ENCODE results near the gene RIPOR2.

RIPOR2 gene

DNA sequence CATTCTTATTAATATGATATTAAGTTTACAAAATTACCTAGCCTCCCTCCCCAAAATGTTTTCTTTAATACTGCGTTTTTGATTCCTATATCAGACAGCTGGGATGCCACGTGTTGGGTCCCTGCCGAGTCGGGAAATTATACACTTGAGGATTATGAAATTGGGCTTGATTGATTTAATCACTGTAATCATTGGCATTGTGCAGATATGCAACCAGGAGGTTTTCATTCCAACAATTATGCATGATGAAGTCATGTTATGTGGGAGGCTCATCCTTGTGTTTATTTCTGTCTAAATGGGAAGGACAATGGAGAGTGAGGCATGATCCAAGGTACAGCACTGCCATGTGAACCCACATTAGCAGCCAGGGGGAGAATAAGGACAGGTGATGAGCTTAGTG is 30.6 kb upstream of the RIPOR2 start:
- POLR2A ChIA-PET, result no interaction called here
- Histone ChIP-seq H3K4me1 (ENCODE audit: control insufficient read depth, insufficient read depth, low read length) (no peaks in the 10 kb centered on the region; the same call in 1 of the 2 replicates), H3K27ac (ENCODE audit: extremely low read depth, low read depth, low read length) (no peak overlapping the region), H3K36me3 (ENCODE audit: control insufficient read depth in 2 of 2, insufficient read depth in 1 of 2, low read length in 2 of 2) (no peaks in the 10 kb centered on the region), H3K4me3 (ENCODE audit: low read depth, low read length) (no peak overlapping the region), H3K9me3 (ENCODE audit: control insufficient read depth, insufficient read depth, low read depth, low read length) (no peaks in the 10 kb centered on the region)
- CTCF ChIA-PET, result interaction anchor here (0.8 to 2.9 kb wide), 4 partner anchors 16 to 111 kb away, joined by 3 to 17 read pairs (median 12); no protein-coding TSS in a partner anchor
- no peak for TF ChIP-seq ZNF426 (tag by site-specific recombination; IDR thresholded peaks at IDR 0.05)
- TF ChIP-seq, protein P1, sequence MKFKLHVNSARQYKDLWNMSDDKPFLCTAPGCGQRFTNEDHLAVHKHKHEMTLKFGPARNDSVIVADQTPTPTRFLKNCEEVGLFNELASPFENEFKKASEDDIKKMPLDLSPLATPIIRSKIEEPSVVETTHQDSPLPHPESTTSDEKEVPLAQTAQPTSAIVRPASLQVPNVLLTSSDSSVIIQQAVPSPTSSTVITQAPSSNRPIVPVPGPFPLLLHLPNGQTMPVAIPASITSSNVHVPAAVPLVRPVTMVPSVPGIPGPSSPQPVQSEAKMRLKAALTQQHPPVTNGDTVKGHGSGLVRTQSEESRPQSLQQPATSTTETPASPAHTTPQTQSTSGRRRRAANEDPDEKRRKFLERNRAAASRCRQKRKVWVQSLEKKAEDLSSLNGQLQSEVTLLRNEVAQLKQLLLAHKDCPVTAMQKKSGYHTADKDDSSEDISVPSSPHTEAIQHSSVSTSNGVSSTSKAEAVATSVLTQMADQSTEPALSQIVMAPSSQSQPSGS (tag by site-specific recombination; IDR thresholded peaks at IDR 0.05; ENCODE audit: low read depth), result no peak
- TF ChIP-seq ZNF341 (tag by site-specific recombination; IDR thresholded peaks at IDR 0.05; ENCODE audit: low read depth), result no peak
- TF ChIP-seq, protein P2, sequence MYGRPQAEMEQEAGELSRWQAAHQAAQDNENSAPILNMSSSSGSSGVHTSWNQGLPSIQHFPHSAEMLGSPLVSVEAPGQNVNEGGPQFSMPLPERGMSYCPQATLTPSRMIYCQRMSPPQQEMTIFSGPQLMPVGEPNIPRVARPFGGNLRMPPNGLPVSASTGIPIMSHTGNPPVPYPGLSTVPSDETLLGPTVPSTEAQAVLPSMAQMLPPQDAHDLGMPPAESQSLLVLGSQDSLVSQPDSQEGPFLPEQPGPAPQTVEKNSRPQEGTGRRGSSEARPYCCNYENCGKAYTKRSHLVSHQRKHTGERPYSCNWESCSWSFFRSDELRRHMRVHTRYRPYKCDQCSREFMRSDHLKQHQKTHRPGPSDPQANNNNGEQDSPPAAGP (tag by site-specific recombination; IDR thresholded peaks at IDR 0.05), result no peak

DNA sequence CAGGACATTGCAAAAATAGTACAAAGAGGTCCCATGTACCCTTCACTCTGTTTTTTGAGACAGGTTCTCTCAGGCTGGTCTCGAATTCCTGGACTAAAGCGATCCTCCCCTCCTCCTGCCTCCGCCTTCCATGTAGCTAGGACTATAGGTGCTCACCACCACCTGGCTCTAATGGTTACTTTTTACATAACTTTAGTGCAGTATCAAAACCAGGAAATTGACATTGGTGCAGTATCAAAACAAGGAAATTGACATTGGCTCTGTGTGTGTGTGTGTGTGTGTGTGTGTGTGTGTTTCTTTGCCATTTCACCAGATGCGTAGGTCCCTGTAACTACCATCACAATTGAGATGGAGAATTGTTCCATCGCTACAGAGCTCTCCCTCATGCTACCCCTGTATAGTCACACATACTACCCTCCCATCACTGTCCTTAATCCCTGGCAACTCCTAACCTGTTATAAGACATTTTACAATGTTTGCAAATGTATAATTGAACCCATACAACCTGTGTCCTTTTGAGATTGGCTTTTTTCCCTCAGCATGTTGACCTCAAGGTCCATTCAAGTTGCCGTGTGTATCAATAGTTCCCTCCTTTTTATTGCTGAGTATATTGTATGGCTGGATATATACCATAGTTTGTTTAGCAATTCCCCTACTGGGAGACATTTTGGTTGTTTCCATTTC is 28.3 kb upstream of the RIPOR2 start:
- POLR2A ChIA-PET, result no interaction called here
- no peaks in the 10 kb centered on the region for H3K36me3 ChIP-seq (ENCODE audit: control insufficient read depth in 2 of 2, insufficient read depth in 1 of 2, low read length in 2 of 2)
- H3K9me3 ChIP-seq (ENCODE audit: control insufficient read depth, insufficient read depth, low read depth, low read length), result no peaks in the 10 kb centered on the region
- H3K4me1 ChIP-seq (ENCODE audit: control insufficient read depth, insufficient read depth, low read length), result peaks cover 6% of the 10 kb centered on the region; the same call in 1 of the 2 replicates
- CTCF ChIA-PET, result interaction anchor here (0.8 to 3.4 kb wide), 4 partner anchors 27 to 107 kb away, joined by 3 to 16 read pairs (median 8); no protein-coding TSS in a partner anchor
- no peak overlapping the region for H3K27ac ChIP-seq (ENCODE audit: extremely low read depth, low read depth, low read length)
- TF ChIP-seq ZFP69B (tag by site-specific recombination; IDR thresholded peaks at IDR 0.05) (no peak), ZNF121 (tag by site-specific recombination; IDR thresholded peaks at IDR 0.05) (no peak), ZNF133 (tag by site-specific recombination; IDR thresholded peaks at IDR 0.05) (peak; percentile 55; the same call in 1 of the 2 replicates), ZNF10 (tag by site-specific recombination; IDR thresholded peaks at IDR 0.05) (no peak), ZNF701 (tag by site-specific recombination; IDR thresholded peaks at IDR 0.05) (no peak)
- TF ChIP-seq, protein P3, sequence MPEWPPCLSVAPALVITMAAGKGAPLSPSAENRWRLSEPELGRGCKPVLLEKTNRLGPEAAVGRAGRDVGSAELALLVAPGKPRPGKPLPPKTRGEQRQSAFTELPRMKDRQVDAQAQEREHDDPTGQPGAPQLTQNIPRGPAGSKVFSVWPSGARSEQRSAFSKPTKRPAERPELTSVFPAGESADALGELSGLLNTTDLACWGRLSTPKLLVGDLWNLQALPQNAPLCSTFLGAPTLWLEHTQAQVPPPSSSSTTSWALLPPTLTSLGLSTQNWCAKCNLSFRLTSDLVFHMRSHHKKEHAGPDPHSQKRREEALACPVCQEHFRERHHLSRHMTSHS (tag by site-specific recombination; IDR thresholded peaks at IDR 0.05), result no peak
- H3K4me3 ChIP-seq (ENCODE audit: low read depth, low read length), result no peak overlapping the region

DNA sequence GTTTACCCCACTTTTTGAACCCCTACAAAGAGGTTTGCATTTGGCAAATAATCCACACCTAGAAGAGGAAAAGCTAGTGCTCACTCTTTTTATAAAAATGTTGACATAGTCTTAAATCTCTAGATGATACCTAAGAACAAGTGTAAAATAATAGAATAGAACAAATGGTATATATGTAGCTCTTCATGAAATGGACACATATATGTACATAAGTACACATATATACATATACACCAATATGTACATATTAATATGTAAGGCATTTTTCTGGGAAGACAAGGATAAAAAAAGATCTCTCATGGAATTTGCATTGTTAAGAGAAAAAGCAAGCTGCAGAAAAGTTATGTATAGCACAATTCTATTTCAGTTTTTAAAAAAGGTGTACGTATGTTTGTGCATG is 27.6 kb upstream of the RIPOR2 start:
- TF ChIP-seq, protein P4, sequence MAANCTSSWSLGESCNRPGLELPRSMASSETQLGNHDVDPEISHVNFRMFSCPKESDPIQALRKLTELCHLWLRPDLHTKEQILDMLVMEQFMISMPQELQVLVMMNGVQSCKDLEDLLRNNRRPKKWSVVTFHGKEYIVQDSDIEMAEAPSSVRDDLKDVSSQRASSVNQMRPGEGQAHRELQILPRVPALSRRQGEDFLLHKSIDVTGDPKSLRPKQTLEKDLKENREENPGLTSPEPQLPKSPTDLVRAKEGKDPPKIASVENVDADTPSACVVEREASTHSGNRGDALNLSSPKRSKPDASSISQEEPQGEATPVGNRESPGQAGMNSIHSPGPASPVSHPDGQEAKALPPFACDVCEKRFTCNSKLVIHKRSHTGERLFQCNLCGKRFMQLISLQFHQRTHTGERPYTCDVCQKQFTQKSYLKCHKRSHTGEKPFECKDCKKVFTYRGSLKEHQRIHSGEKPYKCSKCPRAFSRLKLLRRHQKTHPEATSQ (tag by site-specific recombination; IDR thresholded peaks at IDR 0.05), result no peak
- TF ChIP-seq, protein P3 (tag by site-specific recombination; IDR thresholded peaks at IDR 0.05), result no peak
- TF ChIP-seq ZSCAN16 (tag by site-specific recombination; IDR thresholded peaks at IDR 0.05) (no peak), ZNF24 (tag by site-specific recombination; IDR thresholded peaks at IDR 0.05) (no peak), ZNF157 (tag by site-specific recombination; IDR thresholded peaks at IDR 0.05) (no peak), ZNF707 (tag by site-specific recombination; IDR thresholded peaks at IDR 0.05) (no peak), ZNF626 (tag by site-specific recombination; IDR thresholded peaks at IDR 0.05) (no peak), ZNF140 (tag by site-specific recombination; IDR thresholded peaks at IDR 0.05) (no peak), GLI2 (tag by site-specific recombination; IDR thresholded peaks at IDR 0.05; ENCODE audit: borderline replicate concordance, low read depth) (no peak), ZNF473 (tag by site-specific recombination; IDR thresholded peaks at IDR 0.05) (no peak), ZNF391 (tag by site-specific recombination; IDR thresholded peaks at IDR 0.05; ENCODE audit: borderline replicate concordance, low read depth) (no peak), SP7 (tag by site-specific recombination; IDR thresholded peaks at IDR 0.05) (no peak), ZNF654 (tag by site-specific recombination; IDR thresholded peaks at IDR 0.05; ENCODE audit: low read depth) (no peak)
- TF ChIP-seq, protein P5, sequence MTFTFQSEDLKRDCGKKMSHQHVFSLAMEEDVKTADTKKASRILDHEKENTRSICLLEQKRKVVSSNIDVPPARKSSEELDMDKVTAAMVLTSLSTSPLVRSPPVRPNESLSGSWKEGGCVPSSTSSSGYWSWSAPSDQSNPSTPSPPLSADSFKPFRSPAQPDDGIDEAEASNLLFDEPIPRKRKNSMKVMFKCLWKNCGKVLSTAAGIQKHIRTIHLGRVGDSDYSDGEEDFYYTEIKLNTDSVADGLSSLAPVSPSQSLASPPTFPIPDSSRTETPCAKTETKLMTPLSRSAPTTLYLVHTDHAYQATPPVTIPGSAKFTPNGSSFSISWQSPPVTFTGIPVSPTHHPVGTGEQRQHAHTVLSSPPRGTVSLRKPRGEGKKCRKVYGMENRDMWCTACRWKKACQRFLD (tag by site-specific recombination; IDR thresholded peaks at IDR 0.05), result no peak
- no peak overlapping the region for H3K4me3 ChIP-seq (ENCODE audit: low read depth, low read length)
- no peak overlapping the region for H3K27ac ChIP-seq (ENCODE audit: extremely low read depth, low read depth, low read length)
- H3K4me1 ChIP-seq (ENCODE audit: control insufficient read depth, insufficient read depth, low read length), result peaks cover 6% of the 10 kb centered on the region; the same call in 1 of the 2 replicates
- ChIA-PET POLR2A (no interaction called here), CTCF (interaction anchor here (0.7 to 3.4 kb wide), 6 partner anchors 18 to 517 kb away, joined by 3 to 16 read pairs (median 4); no protein-coding TSS in a partner anchor)
- H3K36me3 ChIP-seq (ENCODE audit: control insufficient read depth in 2 of 2, insufficient read depth in 1 of 2, low read length in 2 of 2), result no peaks in the 10 kb centered on the region
- H3K9me3 ChIP-seq (ENCODE audit: control insufficient read depth, insufficient read depth, low read depth, low read length), result no peaks in the 10 kb centered on the region

All from HEK293 (cell line).